KMS-11 (cell line): ENCODE measurements around the gene GFPT1.

Experiments
- H2AFZ ChIP-seq: fragments of 200-600 bp; sonication (generic); 2 replicates; pipeline ENCODE4 v1.6.1; 2016; ENCODE audit warnings: antibody characterized with exemption, mixed run types, low read depth
- H3K27ac ChIP-seq: fragments of 200-600 bp; sonication (generic); 2 replicates; pipeline ENCODE4 v1.6.1; 2016; ENCODE audit warnings: mild to moderate bottlenecking, mixed run types
- H3K27me3 ChIP-seq: fragments of 200-600 bp; sonication (generic); 2 replicates; pipeline ENCODE4 v1.6.1; 2017; ENCODE audit warnings: mild to moderate bottlenecking, low read depth, mixed run types, moderate library complexity; ENCODE audit not compliant: insufficient read depth
- H3K36me3 ChIP-seq: fragments of 200-600 bp; sonication (generic); 2 replicates; pipeline ENCODE4 v1.6.1; 2017; ENCODE audit warnings: mild to moderate bottlenecking, mixed run types; ENCODE audit not compliant: insufficient read depth
- H3K4me1 ChIP-seq: fragments of 200-600 bp; sonication (generic); 2 replicates; pipeline ENCODE4 v1.6.1; 2016; ENCODE audit warnings: mild to moderate bottlenecking, low read depth, mixed run types; ENCODE audit not compliant: poor library complexity, severe bottlenecking
- H3K4me2 ChIP-seq: fragments of 200-600 bp; sonication (generic); 2 replicates; pipeline ENCODE4 v1.7.0; 2016; ENCODE audit warnings: mild to moderate bottlenecking, mixed run types
- H3K4me3 ChIP-seq: fragments of 200-600 bp; sonication (generic); IDR thresholded peaks from 2 replicates; pipeline ENCODE4 v1.6.1; 2017; ENCODE audit warnings: low read depth, low read length, mixed read lengths; ENCODE audit not compliant: insufficient read depth
- H3K79me2 ChIP-seq: fragments of 200-600 bp; sonication (generic); 2 replicates; pipeline ENCODE4 v1.6.1; 2016; ENCODE audit warnings: low read depth, mixed run types; ENCODE audit not compliant: insufficient read depth
- H3K9ac ChIP-seq: fragments of 200-600 bp; sonication (generic); 2 replicates; pipeline ENCODE4 v1.6.1; 2016; ENCODE audit warnings: mild to moderate bottlenecking, mixed run types
- H4K20me1 ChIP-seq: fragments of 200-600 bp; sonication (generic); 2 replicates; pipeline ENCODE4 v1.6.1; 2016; ENCODE audit warnings: mild to moderate bottlenecking, mixed run types; ENCODE audit not compliant: insufficient read depth
- TF ChIP-seq, protein P1 (sequence below): fragments of 200-600 bp; sonication (generic); conservative IDR thresholded peaks from 2 replicates; pipeline ENCODE4 v1.6.1; 2017; ENCODE audit warnings: low read depth, mild to moderate bottlenecking, antibody characterized with exemption, low read length, moderate library complexity, mixed read lengths

Gene GFPT1

DNA sequence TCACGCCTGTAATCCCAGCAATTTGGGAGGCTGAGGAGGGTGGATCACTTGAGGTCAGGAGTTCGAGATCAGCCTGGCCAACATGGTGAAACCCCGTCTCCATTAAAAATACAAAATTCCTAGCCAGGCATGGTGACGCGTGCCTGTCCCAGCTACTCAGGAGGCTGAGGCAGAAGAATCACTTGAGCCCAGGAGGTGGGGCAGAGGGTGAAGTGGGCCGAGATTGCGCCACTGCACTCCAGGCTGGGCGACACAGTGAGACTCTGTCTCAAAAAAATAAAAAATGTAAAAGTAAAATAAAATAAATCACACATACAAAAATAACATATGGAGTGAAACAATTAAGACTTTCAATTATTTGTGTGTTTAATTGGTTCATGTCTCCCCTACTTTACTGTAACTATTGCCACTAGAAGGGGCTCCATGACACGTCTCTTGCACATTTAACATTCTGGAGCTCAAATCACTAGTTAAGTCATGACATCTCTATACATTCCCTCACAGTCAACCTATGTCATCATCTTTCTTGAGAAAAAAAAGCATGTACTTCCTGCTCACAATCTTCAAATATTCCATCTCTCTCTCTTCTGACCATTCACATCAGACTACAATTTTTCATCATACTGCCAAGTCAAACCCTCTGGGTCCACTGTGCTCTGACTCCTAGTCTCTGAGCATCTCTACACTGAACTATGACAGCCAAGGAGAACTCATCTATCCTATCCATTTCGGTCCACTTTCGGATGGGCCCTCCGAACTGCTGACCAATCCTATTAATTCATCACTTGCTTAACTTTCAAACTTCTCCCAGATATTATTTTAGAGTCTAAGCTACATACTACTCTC is 6.7 kb downstream of the GFPT1 start:
- TF ChIP-seq, protein P1, sequence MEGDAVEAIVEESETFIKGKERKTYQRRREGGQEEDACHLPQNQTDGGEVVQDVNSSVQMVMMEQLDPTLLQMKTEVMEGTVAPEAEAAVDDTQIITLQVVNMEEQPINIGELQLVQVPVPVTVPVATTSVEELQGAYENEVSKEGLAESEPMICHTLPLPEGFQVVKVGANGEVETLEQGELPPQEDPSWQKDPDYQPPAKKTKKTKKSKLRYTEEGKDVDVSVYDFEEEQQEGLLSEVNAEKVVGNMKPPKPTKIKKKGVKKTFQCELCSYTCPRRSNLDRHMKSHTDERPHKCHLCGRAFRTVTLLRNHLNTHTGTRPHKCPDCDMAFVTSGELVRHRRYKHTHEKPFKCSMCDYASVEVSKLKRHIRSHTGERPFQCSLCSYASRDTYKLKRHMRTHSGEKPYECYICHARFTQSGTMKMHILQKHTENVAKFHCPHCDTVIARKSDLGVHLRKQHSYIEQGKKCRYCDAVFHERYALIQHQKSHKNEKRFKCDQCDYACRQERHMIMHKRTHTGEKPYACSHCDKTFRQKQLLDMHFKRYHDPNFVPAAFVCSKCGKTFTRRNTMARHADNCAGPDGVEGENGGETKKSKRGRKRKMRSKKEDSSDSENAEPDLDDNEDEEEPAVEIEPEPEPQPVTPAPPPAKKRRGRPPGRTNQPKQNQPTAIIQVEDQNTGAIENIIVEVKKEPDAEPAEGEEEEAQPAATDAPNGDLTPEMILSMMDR: no peak
- Histone ChIP-seq H3K4me1 (peaks cover 59% of the 10 kb centered on the region), H3K4me2 (no peak overlapping the region), H3K36me3 (no peaks in the 10 kb centered on the region), H3K9ac (no peak overlapping the region), H3K27me3 (no peaks in the 10 kb centered on the region), H2AFZ (no peak overlapping the region), H3K4me3 (no peak overlapping the region), H3K27ac (no peak overlapping the region), H4K20me1 (no peaks in the 10 kb centered on the region), H3K79me2 (peaks cover 95% of the 10 kb centered on the region)

DNA sequence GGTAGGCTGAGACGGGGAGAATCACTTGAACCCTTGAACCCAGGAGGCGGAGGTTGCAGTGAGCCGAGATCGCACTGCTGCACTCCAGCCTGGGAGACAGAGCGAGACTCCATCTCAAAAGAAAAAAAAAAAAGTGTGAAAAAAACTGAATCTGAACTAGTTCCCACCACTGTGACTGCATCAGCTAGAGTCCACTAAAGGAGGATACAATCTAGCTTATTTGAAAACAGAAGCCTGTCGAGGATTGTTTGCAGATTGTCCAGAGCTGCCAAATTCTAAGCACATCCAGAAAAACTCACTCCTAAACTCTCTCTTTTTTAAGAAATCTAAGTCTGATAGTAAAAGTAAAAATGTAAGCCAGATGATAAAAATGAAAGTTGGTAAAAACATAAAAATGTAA is 10.6 kb downstream of the GFPT1 start:
- no peaks in the 10 kb centered on the region for H3K27me3 ChIP-seq
- H3K4me2 ChIP-seq: no peak overlapping the region
- H2AFZ ChIP-seq: no peak overlapping the region
- H3K4me3 ChIP-seq: no peak overlapping the region
- H3K9ac ChIP-seq: no peak overlapping the region
- no peak overlapping the region for H3K27ac ChIP-seq
- H4K20me1 ChIP-seq: no peaks in the 10 kb centered on the region
- H3K36me3 ChIP-seq: no peaks in the 10 kb centered on the region
- peaks cover 74% of the 10 kb centered on the region for H3K79me2 ChIP-seq
- H3K4me1 ChIP-seq: peaks cover 54% of the 10 kb centered on the region
- TF ChIP-seq, protein P1: no peak

DNA sequence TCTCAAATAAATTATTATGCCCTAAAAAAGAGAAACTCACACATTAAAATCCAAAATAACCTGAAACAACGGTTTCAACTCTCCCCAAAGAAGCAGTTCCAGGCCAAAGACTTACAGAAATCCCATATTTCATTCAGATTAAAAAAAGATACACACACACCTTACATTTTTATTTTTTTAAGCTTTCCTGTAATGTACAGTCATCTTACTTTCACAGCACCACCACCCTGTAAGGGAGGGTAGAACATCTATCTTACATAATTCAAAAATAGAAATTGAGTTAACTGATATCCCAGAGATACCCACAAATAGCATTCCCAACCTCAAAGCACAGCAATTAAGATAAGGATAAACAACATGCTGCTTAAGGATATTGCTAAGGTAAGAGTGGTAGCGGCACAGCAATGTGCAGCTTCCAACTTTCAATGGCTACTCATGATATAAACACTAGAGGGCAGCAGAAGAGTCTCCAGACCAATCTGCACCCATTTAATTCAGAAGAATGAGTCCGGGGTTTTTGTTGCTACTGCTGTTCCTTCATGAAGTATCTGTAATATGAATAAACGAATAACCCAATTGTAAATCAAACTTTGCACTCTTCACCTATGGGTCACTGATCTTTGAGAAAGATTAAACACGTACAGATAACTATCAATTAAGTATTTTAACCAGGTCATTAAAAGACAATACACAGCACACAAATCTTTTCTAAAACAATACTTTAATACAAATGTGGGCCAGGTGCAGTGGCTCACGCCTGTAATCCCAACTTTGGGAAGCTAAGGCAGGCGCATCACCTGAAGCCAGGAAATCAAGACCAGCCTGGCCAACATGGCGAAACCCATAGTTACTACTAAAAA is 11.3 kb downstream of the GFPT1 start:
- no peaks in the 10 kb centered on the region for H3K36me3 ChIP-seq
- no peak overlapping the region for H2AFZ ChIP-seq
- peaks cover 67% of the 10 kb centered on the region for H3K79me2 ChIP-seq
- peaks cover 48% of the 10 kb centered on the region for H3K4me1 ChIP-seq
- no peak overlapping the region for H3K4me3 ChIP-seq
- H3K27me3 ChIP-seq: no peaks in the 10 kb centered on the region
- no peak overlapping the region for H3K9ac ChIP-seq
- TF ChIP-seq, protein P1: peak; percentile 83
- H3K4me2 ChIP-seq: no peak overlapping the region
- no peaks in the 10 kb centered on the region for H4K20me1 ChIP-seq
- no peak overlapping the region for H3K27ac ChIP-seq

DNA sequence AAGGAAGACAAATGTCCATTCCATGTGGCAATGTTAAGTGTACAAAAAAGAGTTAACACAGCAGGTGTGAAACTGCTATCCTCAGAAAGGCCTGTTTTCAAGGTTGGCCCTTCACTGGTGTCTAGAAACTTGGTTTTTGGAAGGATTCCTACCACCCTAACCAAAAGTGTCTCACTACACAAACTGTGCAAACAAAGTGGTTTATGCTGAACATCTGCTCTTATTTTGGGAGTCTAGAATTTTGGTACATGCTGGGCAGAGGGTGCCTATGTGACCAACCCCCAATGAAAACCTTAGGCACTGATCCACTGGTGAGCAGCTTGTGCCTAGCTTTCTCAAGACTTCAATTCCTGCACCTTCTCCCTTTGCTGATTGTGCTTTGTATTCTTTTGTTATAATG is 14.3 kb downstream of the GFPT1 start:
- Histone ChIP-seq H3K4me1 (peaks cover 47% of the 10 kb centered on the region), H3K27me3 (no peaks in the 10 kb centered on the region), H3K36me3 (peaks cover 5% of the 10 kb centered on the region; the same call in 1 of the 2 replicates), H3K9ac (no peak overlapping the region), H3K4me2 (peak overlapping the region; percentile 49), H3K79me2 (peaks cover 41% of the 10 kb centered on the region), H4K20me1 (no peaks in the 10 kb centered on the region), H2AFZ (no peak overlapping the region), H3K4me3 (no peak overlapping the region), H3K27ac (peak overlapping the region; percentile 50)
- TF ChIP-seq, protein P1: no peak
